ENCODE results near the gene LIPA. TPM values are rescaled to one million over a fixed set of nuclear protein-coding genes. Genes with fewer than 3 reads are reported as not detected.

The LIPA gene
- total and polyA plus RNA-seq, 5 donors: 14.0 to 34.7 (median 25.6) TPM

DNA sequence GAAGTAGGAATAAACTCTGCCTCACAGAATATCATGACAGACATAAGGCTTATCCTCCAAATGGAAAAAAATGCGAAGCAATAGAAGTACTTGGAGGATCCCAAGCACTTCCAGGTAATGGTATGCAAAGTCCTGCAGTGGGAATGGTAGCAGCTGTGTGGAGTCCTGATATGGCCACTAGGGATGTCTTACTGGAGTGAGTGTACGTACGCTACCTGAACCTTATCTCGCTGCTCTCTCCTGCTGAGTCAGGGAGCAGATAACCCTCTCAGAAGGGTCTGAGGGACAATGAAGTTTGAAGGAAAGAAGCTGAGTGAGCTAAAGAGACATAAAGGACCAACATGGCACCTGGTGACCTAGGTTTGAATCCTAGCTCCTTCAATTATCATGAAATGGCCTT lies 86.7 kb downstream of the LIPA start:
- H3K27me3 ChIP-seq (ENCODE audit: control insufficient read depth, insufficient read depth): no peaks in the 10 kb centered on the region
- intact Hi-C loops (cut with DNase I): no loop called here
- ATAC-seq (no peak), DNase-seq (no peak)
- no peak overlapping the region for H3K27ac ChIP-seq (ENCODE audit: low read length)
- 77% methylated on average over 4 of the region's 4 CpGs for WGBS
- H3K9me3 ChIP-seq (ENCODE audit: control insufficient read depth, low read length): no peaks in the 10 kb centered on the region
- H3K4me3 ChIP-seq (ENCODE audit: low read length): no peak overlapping the region
- no peaks in the 10 kb centered on the region for H3K4me1 ChIP-seq (ENCODE audit: control insufficient read depth, insufficient read depth, low read length)

DNA sequence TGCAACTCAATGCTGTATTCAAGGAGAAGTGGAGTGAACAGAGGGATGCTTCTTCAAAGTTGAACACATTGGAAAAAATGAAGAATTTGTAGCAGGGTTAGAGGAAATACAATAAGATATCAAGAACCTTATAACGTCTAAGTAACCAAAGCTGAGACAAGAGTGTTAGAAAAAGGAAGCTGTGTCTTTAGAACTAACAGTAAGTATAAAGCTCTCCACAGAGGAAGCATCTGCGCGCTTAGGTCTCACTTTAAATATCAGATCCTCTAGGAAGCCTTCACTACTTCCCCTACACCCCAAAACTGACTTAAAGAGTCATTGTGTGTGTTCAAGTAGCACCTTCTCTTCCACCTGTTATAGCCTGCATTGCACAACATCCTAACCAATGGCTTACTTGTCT lies 87.5 kb downstream of the LIPA start:
- H3K9me3 ChIP-seq (ENCODE audit: control insufficient read depth, low read length): no peaks in the 10 kb centered on the region
- H3K27ac ChIP-seq (ENCODE audit: low read length): no peak overlapping the region
- H3K4me1 ChIP-seq (ENCODE audit: control insufficient read depth, insufficient read depth, low read length): no peaks in the 10 kb centered on the region
- 72% methylated on average over 3 of the region's 3 CpGs for WGBS
- DNase-seq: no peak
- no peaks in the 10 kb centered on the region for H3K27me3 ChIP-seq (ENCODE audit: control insufficient read depth, insufficient read depth)
- no peak overlapping the region for H3K4me3 ChIP-seq (ENCODE audit: low read length)
- peak in 1 of 2 donors; percentile 47 for ATAC-seq
- intact Hi-C loops (cut with DNase I): no loop called here

Other genes with a start within 250 kb of the LIPA start
- gene CH25H, start 44.5 kb downstream of the LIPA start, total RNA-seq: under 1 TPM; 0.24 to 0.67 (median 0.50) TPM
- 1.8 TPM for gene CH25H, start 44.5 kb downstream of the LIPA start, polyA plus RNA-seq
- 1 to 10 TPM; 3.2 to 8.7 (median 6.6) TPM for gene IFIT2, start 50.3 kb upstream of the LIPA start, total RNA-seq
- gene IFIT2, start 50.3 kb upstream of the LIPA start, polyA plus RNA-seq: 4.2 TPM
- gene IFIT3, start 76.2 kb upstream of the LIPA start, total RNA-seq: 10 to 100 TPM in 3 of 4 donors, 1 to 10 TPM in 1; 8.1 to 14.9 (median 13.7) TPM
- gene IFIT3, start 76.2 kb upstream of the LIPA start, polyA plus RNA-seq: 10.2 TPM
- not detected for gene IFIT1B, start 126.3 kb upstream of the LIPA start, total RNA-seq
- not detected for gene IFIT1B, start 126.3 kb upstream of the LIPA start, polyA plus RNA-seq
- 10 to 100 TPM; 12.6 to 41.2 (median 29.0) TPM for gene IFIT1, start 140.8 kb upstream of the LIPA start, total RNA-seq
- gene IFIT1, start 140.8 kb upstream of the LIPA start, polyA plus RNA-seq: 35.9 TPM
- 10 to 100 TPM; 12.2 to 16.7 (median 16.3) TPM for gene IFIT5, start 162.8 kb upstream of the LIPA start, total RNA-seq
- 9.2 TPM for gene IFIT5, start 162.8 kb upstream of the LIPA start, polyA plus RNA-seq

All from right cardiac atrium (tissue), 5 donors.